GM12864 (cell line): Measurements from ENCODE around the gene SLC8B1.

Source experiments
- DNase-seq: peaks from one replicate; pipeline ENCODE4 v3.0.0-alpha.2; 2011; ENCODE audit warnings: low read depth
- H3K4me3 ChIP-seq: 2 replicates; pipeline ENCODE4 v1.5.1; 2011; ENCODE audit warnings: mild to moderate bottlenecking, low read depth, low read length, control low read depth
- TF ChIP-seq, protein P1 (sequence below): IDR thresholded peaks from 2 replicates; pipeline ENCODE4 v1.5.1; 2011; ENCODE audit warnings: low read depth, mild to moderate bottlenecking, moderate library complexity, low read length, control low read depth, inconsistent platforms; ENCODE audit errors: missing control alignments

The SLC8B1 gene

DNA sequence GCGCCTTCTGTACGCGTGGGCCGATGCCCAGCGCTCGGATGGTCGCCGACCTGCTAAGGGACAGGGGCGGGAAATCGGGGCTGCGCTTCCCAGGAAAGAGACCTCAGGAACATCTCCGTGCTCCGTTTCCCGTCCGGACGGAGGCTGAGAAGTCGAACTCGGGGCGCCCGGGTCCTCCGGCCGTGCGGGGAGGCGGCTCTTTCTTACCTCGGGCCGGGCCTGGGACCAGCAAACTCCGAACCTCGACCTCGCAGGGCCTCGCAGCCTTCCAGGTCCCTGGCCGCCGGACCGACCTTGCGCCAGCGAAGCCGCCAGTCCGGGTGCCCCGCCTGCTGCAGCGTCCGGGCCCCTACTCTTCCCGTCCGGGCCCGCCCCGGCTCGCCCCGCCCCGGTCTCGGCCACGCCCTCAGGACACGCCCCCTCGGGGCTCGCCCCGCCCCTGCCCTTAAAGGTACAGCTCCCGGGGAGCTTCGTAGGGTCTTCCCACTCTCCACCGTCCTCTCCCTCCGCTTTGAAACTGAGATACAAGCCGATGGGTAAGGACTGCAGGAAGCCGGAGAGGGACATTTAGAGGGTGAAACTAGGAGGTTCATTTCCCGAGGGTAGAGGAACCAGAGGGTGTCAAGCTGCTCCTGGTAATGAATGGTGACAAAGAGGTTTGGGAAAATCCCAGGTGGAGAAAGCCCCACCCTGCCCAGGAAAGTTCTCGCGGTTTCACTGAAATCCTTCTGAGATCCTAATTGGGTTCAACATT, at the start of gene SLC8B1:
SLC8B1 (minus strand) TSS at position 324 of the 754 bp plus-strand sequence. CDS start 2,231 bp downstream, outside the sequence.
- H3K4me3 ChIP-seq, result peak within 1 kb of the TSS; percentile 79
- TF ChIP-seq, protein P1, sequence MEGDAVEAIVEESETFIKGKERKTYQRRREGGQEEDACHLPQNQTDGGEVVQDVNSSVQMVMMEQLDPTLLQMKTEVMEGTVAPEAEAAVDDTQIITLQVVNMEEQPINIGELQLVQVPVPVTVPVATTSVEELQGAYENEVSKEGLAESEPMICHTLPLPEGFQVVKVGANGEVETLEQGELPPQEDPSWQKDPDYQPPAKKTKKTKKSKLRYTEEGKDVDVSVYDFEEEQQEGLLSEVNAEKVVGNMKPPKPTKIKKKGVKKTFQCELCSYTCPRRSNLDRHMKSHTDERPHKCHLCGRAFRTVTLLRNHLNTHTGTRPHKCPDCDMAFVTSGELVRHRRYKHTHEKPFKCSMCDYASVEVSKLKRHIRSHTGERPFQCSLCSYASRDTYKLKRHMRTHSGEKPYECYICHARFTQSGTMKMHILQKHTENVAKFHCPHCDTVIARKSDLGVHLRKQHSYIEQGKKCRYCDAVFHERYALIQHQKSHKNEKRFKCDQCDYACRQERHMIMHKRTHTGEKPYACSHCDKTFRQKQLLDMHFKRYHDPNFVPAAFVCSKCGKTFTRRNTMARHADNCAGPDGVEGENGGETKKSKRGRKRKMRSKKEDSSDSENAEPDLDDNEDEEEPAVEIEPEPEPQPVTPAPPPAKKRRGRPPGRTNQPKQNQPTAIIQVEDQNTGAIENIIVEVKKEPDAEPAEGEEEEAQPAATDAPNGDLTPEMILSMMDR, result no peak
- no peak for DNase-seq

DNA sequence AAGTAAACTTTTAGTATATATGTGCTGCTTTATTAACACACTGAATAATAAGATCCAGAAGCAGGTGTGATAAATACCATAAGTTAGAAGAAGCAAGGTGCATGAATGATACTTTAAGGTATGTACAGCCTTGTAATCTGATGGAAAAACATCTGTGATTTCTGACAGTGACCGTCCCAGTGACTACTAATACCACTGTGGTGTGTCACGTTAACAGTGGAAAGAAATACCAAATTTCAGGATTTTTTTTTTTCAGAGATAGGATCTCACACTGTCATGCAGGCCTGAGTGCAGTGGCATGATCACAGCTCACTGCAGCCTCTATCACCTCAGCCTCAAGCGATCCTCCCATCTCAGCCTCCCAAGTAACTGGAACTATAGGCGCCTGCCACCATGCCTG, 47.3 kb upstream of the SLC8B1 start:
- TF ChIP-seq, protein P1, result no peak
- no peak for DNase-seq
- H3K4me3 ChIP-seq, result no peak overlapping the region

DNA sequence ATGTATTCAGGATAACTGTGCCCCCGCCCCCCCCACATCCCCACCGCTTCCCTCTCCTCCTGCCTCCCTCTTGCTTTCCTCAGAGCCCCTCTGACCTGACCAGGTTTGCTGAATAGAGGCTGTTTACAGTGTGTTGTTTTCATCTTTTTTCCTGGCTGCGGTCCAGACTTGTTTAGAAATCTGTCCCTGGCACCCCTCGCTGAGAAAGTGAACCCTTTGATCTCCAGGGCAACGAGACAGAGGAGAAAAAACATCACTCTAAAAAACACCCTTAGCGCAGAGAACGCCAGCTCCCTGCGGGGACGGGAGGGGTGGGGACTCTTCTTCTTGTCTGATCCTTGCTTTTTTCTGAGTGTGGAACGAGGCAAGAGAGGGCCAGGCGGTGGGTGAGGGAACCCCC, 46.3 kb upstream of the SLC8B1 start:
- no peak overlapping the region for H3K4me3 ChIP-seq
- TF ChIP-seq, protein P1, result no peak
- DNase-seq, result no peak

DNA sequence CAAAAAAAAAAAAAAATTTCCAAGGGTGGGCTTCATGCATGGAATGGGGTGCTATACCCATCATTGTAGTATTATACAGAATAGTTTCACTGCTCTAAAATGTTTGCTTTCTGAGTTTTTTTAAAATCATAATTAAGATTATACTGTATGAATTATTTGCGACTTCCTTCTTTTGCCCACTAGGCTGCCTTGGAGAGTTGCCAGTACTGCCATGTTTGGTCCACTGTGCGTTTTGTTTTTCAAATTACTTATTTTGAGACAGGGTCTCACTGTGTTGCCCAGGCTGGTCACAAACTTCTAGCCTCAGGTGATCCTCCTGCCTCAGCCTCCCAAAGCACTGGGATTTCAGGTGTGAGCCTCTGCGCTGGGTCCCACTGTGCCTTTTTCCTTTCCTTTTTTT, 43.4 kb upstream of the SLC8B1 start:
- TF ChIP-seq, protein P1, result no peak
- no peak for DNase-seq
- no peak overlapping the region for H3K4me3 ChIP-seq

DNA sequence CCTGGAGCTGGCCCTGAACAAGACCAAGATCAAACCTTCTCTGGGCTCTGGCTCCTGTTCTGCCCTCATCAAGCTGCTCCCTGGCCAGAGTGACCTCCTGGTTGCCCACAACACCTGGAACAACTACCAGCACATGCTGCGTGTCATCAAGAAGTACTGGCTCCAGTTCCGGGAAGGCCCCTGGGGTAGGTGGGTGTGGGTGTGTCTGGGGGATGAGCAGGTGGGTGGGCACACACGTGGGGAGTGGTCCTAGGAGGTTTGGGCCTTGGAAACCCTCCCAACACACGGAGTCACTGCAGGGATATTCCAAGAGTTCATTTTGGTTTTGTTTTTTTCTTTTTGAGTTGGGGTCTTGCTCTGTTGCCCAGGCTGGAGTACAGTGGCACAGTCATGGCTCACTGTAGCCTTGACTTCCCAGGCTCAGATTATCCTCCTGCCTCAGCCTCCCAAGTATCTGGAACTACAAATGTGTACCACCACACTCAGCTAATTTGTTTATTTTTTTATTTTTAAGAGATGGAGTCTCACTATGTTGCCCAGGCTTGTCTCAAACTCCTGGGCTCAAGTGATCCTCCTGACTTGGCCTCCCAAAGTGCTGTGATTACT, 40.0 kb upstream of the SLC8B1 start:
- DNase-seq, result no peak
- TF ChIP-seq, protein P1, result no peak
- no peak overlapping the region for H3K4me3 ChIP-seq

DNA sequence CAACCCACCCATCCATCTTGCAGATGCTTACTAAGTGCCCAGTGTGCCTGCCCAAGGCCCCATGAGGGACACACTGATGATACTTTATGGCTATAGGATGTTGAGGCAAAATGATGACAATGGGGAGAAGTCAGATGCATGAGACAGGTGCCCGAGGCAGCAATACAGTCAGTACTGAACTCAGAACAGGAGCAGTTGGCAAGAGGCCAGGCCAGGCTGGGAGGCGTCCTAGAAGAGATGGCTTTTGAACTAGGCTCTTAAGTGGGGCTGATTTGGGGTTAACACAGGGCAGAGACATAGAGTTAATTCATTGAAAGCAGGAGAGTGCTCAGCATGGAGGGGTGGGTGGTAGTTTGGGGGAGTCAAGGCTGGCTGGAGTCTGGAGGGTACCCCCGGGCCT, 39.1 kb upstream of the SLC8B1 start:
- no peak overlapping the region for H3K4me3 ChIP-seq
- TF ChIP-seq, protein P1, result no peak
- no peak for DNase-seq
